Muscle layer of duodenum (tissue), 2 donors: ENCODE measurements around the gene RIT2.
"Not testable (repeated sequence)": the region's sequence is repeated elsewhere in the genome, so short reads cannot be mapped to it uniquely, and the experiment has no call there.

Experiments
- H3K27ac ChIP-seq: one replicate; pipeline ENCODE4 v1.7.0; 2013; ENCODE audit warnings: mild to moderate bottlenecking, low read length
- H3K27me3 ChIP-seq: one replicate; pipeline ENCODE4 v1.7.0; 2013; ENCODE audit warnings: low read depth, mild to moderate bottlenecking, control low read depth, low read length
- H3K36me3 ChIP-seq, 2 donors: one replicate each; pipeline ENCODE4 v1.7.0; 2013; ENCODE audit warnings: low read length in 2 of 2, control low read depth in 1 of 2, mild to moderate bottlenecking in 1 of 2; ENCODE audit not compliant: insufficient read depth in 2 of 2, control insufficient read depth in 1 of 2
- H3K4me1 ChIP-seq, 2 donors: one replicate each; pipeline ENCODE4 v1.7.0; 2013; ENCODE audit warnings: low read length in 2 of 2, mild to moderate bottlenecking in 2 of 2, control low read depth in 1 of 2, moderate library complexity in 1 of 2; ENCODE audit not compliant: insufficient read depth in 2 of 2, control insufficient read depth in 1 of 2
- H3K4me3 ChIP-seq, 2 donors: one replicate each; pipeline ENCODE4 v1.7.0; 2013; ENCODE audit warnings: low read length in 2 of 2, low read depth in 1 of 2, mild to moderate bottlenecking in 1 of 2
- H3K9me3 ChIP-seq, 2 donors: one replicate each; pipeline ENCODE4 v1.7.0; 2013; ENCODE audit warnings: low read length in 2 of 2, control low read depth in 1 of 2, mild to moderate bottlenecking in 1 of 2; ENCODE audit not compliant: control insufficient read depth in 1 of 2
- donor health status: healthy.

Gene RIT2

GRCh38 chr18:42828881-42829280 lies 286.6 kb downstream of the RIT2 start:
- Histone ChIP-seq H3K4me3 (no peak overlapping the region), H3K36me3 (no peaks in the 10 kb centered on the region), H3K27me3 (no peaks in the 10 kb centered on the region)

GRCh38 chr18:42824178-42824577 lies 291.3 kb downstream of the RIT2 start:
- no peaks in the 10 kb centered on the region for H3K4me1 ChIP-seq
- no peaks in the 10 kb centered on the region for H3K27me3 ChIP-seq
- no peaks in the 10 kb centered on the region for H3K36me3 ChIP-seq
- H3K27ac ChIP-seq: no peak overlapping the region
- H3K9me3 ChIP-seq: no peaks in the 10 kb centered on the region
- H3K4me3 ChIP-seq: no peak overlapping the region

More at GRCh38 chr18:42828881-42829280, 286.6 kb downstream of the RIT2 start:
- Histone ChIP-seq H3K4me1 (no peaks in the 10 kb centered on the region), H3K27ac (no peak overlapping the region), H3K9me3 (no peaks in the 10 kb centered on the region)

- Histone ChIP-seq H3K27ac (no peak overlapping the region), H3K36me3 (no peaks in the 10 kb centered on the region), H3K27me3 (no peaks in the 10 kb centered on the region), H3K9me3 (no peaks in the 10 kb centered on the region), H3K4me3 (no peak overlapping the region), H3K4me1 (no peaks in the 10 kb centered on the region)
Measured at GRCh38 chr18:42822711-42823110, 292.8 kb downstream of the RIT2 start.

- H3K36me3 ChIP-seq: no peaks in the 10 kb centered on the region
- no peaks in the 10 kb centered on the region for H3K4me1 ChIP-seq
- no peak overlapping the region for H3K4me3 ChIP-seq
- no peaks in the 10 kb centered on the region for H3K9me3 ChIP-seq
- H3K27ac ChIP-seq: no peak overlapping the region
- H3K27me3 ChIP-seq: no peaks in the 10 kb centered on the region
Measured at GRCh38 chr18:42821492-42821891, 294.0 kb downstream of the RIT2 start.

- Histone ChIP-seq H3K9me3 (no peaks in the 10 kb centered on the region), H3K27ac (no peak overlapping the region), H3K36me3 (no peaks in the 10 kb centered on the region), H3K4me1 (no peaks in the 10 kb centered on the region), H3K27me3 (no peaks in the 10 kb centered on the region), H3K4me3 (no peak overlapping the region)
Measured at GRCh38 chr18:42814618-42815017, 300.9 kb downstream of the RIT2 start.

GRCh38 chr18:42814184-42814583 lies 301.3 kb downstream of the RIT2 start:
- Histone ChIP-seq H3K27me3 (no peaks in the 10 kb centered on the region), H3K9me3 (no peaks in the 10 kb centered on the region), H3K27ac (no peak overlapping the region), H3K36me3 (no peaks in the 10 kb centered on the region), H3K4me1 (no peaks in the 10 kb centered on the region), H3K4me3 (no peak overlapping the region)

- H3K9me3 ChIP-seq: no peaks in the 10 kb centered on the region
- no peaks in the 10 kb centered on the region for H3K27me3 ChIP-seq
- H3K4me3 ChIP-seq: no peak overlapping the region
- no peak overlapping the region for H3K27ac ChIP-seq
- no peaks in the 10 kb centered on the region for H3K36me3 ChIP-seq
- no peaks in the 10 kb centered on the region for H3K4me1 ChIP-seq
Measured at GRCh38 chr18:42813570-42813969, 301.9 kb downstream of the RIT2 start.

- H3K4me1 ChIP-seq: no peaks in the 10 kb centered on the region
- H3K9me3 ChIP-seq: no peaks in the 10 kb centered on the region
- no peak overlapping the region for H3K4me3 ChIP-seq
- H3K27me3 ChIP-seq: no peaks in the 10 kb centered on the region
- no peak overlapping the region for H3K27ac ChIP-seq
- no peaks in the 10 kb centered on the region for H3K36me3 ChIP-seq
Measured at GRCh38 chr18:42807887-42808286, 307.6 kb downstream of the RIT2 start.

- no peaks in the 10 kb centered on the region for H3K4me1 ChIP-seq
- no peaks in the 10 kb centered on the region for H3K27me3 ChIP-seq
- H3K4me3 ChIP-seq: no peak overlapping the region
- H3K36me3 ChIP-seq: no peaks in the 10 kb centered on the region
- no peak overlapping the region for H3K27ac ChIP-seq
- H3K9me3 ChIP-seq: no peaks in the 10 kb centered on the region
Measured at GRCh38 chr18:42801706-42802105, 313.8 kb downstream of the RIT2 start.

GRCh38 chr18:42798606-42799170 lies 316.8 kb downstream of the RIT2 start:
- H3K4me1 ChIP-seq: no peaks in the 10 kb centered on the region

GRCh38 chr18:42795213-42795789 lies 320.2 kb downstream of the RIT2 start:
- H3K27ac ChIP-seq, H3K36me3 ChIP-seq, H3K4me3 ChIP-seq, H3K27me3 ChIP-seq, H3K9me3 ChIP-seq, H3K4me1 ChIP-seq: not testable (repeated sequence)

More at GRCh38 chr18:42798606-42799170, 316.8 kb downstream of the RIT2 start:
- H3K4me3 ChIP-seq: no peak overlapping the region
- no peaks in the 10 kb centered on the region for H3K9me3 ChIP-seq
- no peak overlapping the region for H3K27ac ChIP-seq
- no peaks in the 10 kb centered on the region for H3K27me3 ChIP-seq
- no peaks in the 10 kb centered on the region for H3K36me3 ChIP-seq

GRCh38 chr18:42792731-42793130 lies 322.8 kb downstream of the RIT2 start:
- H3K4me3 ChIP-seq: no peak overlapping the region
- no peak overlapping the region for H3K27ac ChIP-seq
- no peaks in the 10 kb centered on the region for H3K9me3 ChIP-seq
- H3K27me3 ChIP-seq: no peaks in the 10 kb centered on the region
- H3K4me1 ChIP-seq: no peaks in the 10 kb centered on the region
- no peaks in the 10 kb centered on the region for H3K36me3 ChIP-seq
